NCI-H2196 (cell line): Measurements from ENCODE around the gene UBA3.

Experiments used
- DNase-seq: peaks from one replicate; lab custom pipeline; 2025; ENCODE audit not compliant: unreplicated experiment; lab: John Stamatoyannopoulos, UW

The UBA3 gene

GRCh38 chr3:69012800-69013252 lies 67.3 kb downstream of the UBA3 start:
- no peak for DNase-seq

- DNase-seq, result no peak
Measured at GRCh38 chr3:69012100-69012799, 67.9 kb downstream of the UBA3 start.

- DNase-seq, result no peak
Measured at GRCh38 chr3:69011096-69011730, 69.0 kb downstream of the UBA3 start.

GRCh38 chr3:69009559-69010410 lies 70.4 kb downstream of the UBA3 start:
- DNase-seq, result no peak

GRCh38 chr3:69008980-69009379 lies 71.2 kb downstream of the UBA3 start:
- DNase-seq, result no peak

- DNase-seq, result no peak
Measured at GRCh38 chr3:69005791-69006482, 74.2 kb downstream of the UBA3 start.

- no peak for DNase-seq
Measured at GRCh38 chr3:69005071-69005790, 74.9 kb downstream of the UBA3 start.
